H1 (cell line): ENCODE data around the gene ISX. TPM values are rescaled to one million over a fixed set of nuclear protein-coding genes. Genes with fewer than 3 reads are reported as not detected.

Source experiments
- CTCF ChIA-PET: fragments of 300-600 bp; sonication (Branson Sonifier 250); formaldehyde crosslinking; loops from one replicate; lab custom pipeline; 2021; ENCODE audit not compliant: partially characterized antibody; lab: Charles Lee
- POLR2A ChIA-PET: fragments of 300-600 bp; sonication (Branson Sonifier 250); formaldehyde crosslinking; loops from one replicate; lab custom pipeline; 2021; ENCODE audit warnings: inconsistent platforms; ENCODE audit not compliant: partially characterized antibody; lab: Charles Lee
- DNase-seq, 2 experiments: peaks; one replicate each; pipeline versions ENCODE4 v3.0.0 to v3.0.0-alpha.2; 2010 to 2022; ENCODE audit warnings: low spot score in 2 of 2, low read depth in 1 of 2, mixed read lengths in 1 of 2
- FAIRE-seq: peaks from 2 replicates; lab custom pipeline; 2011; peaks lifted over from hg19 to GRCh38; lab: Jason Lieb, UNC
- H2AFZ ChIP-seq: 2 replicates; pipeline ENCODE4 v1.8.1; 2012; ENCODE audit warnings: low read length, inconsistent platforms
- H2AK5ac ChIP-seq: 2 replicates; pipeline ENCODE4 v1.6.1; 2013; ENCODE audit warnings: low read depth, low read length
- H2BK120ac ChIP-seq: replicated peaks from 2 replicates; pipeline ENCODE3; 2013; ENCODE audit warnings: low read depth, low read length, inconsistent platforms
- H2BK12ac ChIP-seq: 2 replicates; pipeline ENCODE4 v1.6.1; 2013; ENCODE audit warnings: low read depth, low read length
- H2BK15ac ChIP-seq: 2 replicates; pipeline ENCODE4 v1.6.1; 2013; ENCODE audit warnings: low read length
- H2BK20ac ChIP-seq: 2 replicates; pipeline ENCODE4 v1.6.1; 2013; ENCODE audit warnings: low read length
- H2BK5ac ChIP-seq: 2 replicates; pipeline ENCODE4 v1.6.1; 2013; ENCODE audit warnings: low read depth, low read length
- H3K14ac ChIP-seq: 2 replicates; pipeline ENCODE4 v1.6.1; 2013; ENCODE audit warnings: inconsistent platforms; ENCODE audit not compliant: insufficient read length
- H3K18ac ChIP-seq: 2 replicates; pipeline ENCODE4 v1.6.1; 2013; ENCODE audit warnings: low read length; ENCODE audit errors: extremely low read depth
- H3K23ac ChIP-seq: 2 replicates; pipeline ENCODE4 v1.6.1; 2013; ENCODE audit warnings: inconsistent platforms; ENCODE audit not compliant: insufficient read length
- H3K23me2 ChIP-seq: 2 replicates; pipeline ENCODE4 v1.6.1; 2013; ENCODE audit warnings: low read depth, low read length
- H3K27ac ChIP-seq: 2 replicates; pipeline ENCODE4 v1.6.1; 2011; ENCODE audit warnings: low read depth, low read length, inconsistent platforms
- H3K27me3 ChIP-seq, 4 experiments: replicated peaks in 1 of 4; 1 replicate in 1 of 4; 2 replicates in 3 of 4; pipeline versions ENCODE4 v1.6.1 to v1.8.1; 2011 to 2013; ENCODE audit warnings: low read length in 3 of 4, mild to moderate bottlenecking in 3 of 4, inconsistent platforms in 2 of 4, mixed read lengths in 2 of 4, moderate library complexity in 1 of 4; ENCODE audit not compliant: control insufficient read depth in 3 of 4, insufficient read depth in 3 of 4; ENCODE audit errors: extremely low read depth in 1 of 4
- H3K36me3 ChIP-seq, 4 experiments: 2 replicates each; pipeline versions ENCODE4 v1.6.1 to v1.8.1; 2011 to 2013; ENCODE audit warnings: mild to moderate bottlenecking in 4 of 4, low read length in 3 of 4, moderate library complexity in 2 of 4, control low read depth in 1 of 4, inconsistent platforms in 1 of 4; ENCODE audit not compliant: insufficient read depth in 4 of 4, control insufficient read depth in 2 of 4
- H3K4ac ChIP-seq: replicated peaks from 2 replicates; pipeline ENCODE3; 2013; ENCODE audit warnings: low read length, low read depth, mixed read lengths, inconsistent platforms; ENCODE audit not compliant: insufficient read length
- H3K4me1 ChIP-seq, 4 experiments: replicated peaks in 1 of 4; 1 replicate in 1 of 4; 2 replicates in 3 of 4; pipeline versions ENCODE4 v1.6.1 to v1.8.1; 2011 to 2013; ENCODE audit warnings: low read length in 3 of 4, inconsistent platforms in 2 of 4, mixed read lengths in 1 of 4; ENCODE audit not compliant: insufficient read depth in 4 of 4, control insufficient read depth in 3 of 4
- H3K4me2 ChIP-seq, 2 experiments: 2 replicates each; pipeline versions ENCODE4 v1.6.1 to v1.8.1; 2011 to 2013; ENCODE audit warnings: low read depth in 2 of 2, low read length in 2 of 2, control low read depth in 1 of 2, inconsistent platforms in 1 of 2, mild to moderate bottlenecking in 1 of 2; ENCODE audit not compliant: insufficient read depth in 1 of 2
- H3K4me3 ChIP-seq, 4 experiments: fragments of 200-600, 300-600 bp in 1 of 4; sonication (generic), shearing (Covaris generic), sonication (Bioruptor Twin) in 1 of 4; 2 replicates each; pipeline versions ENCODE4 v1.5.1 to v1.8.1; 2011 to 2016; ENCODE audit warnings: low read length in 4 of 4, low read depth in 3 of 4, control low read depth in 2 of 4, inconsistent platforms in 2 of 4, mild to moderate bottlenecking in 2 of 4, mixed read lengths in 1 of 4, moderate library complexity in 1 of 4; ENCODE audit not compliant: insufficient read depth in 2 of 4; ENCODE audit errors: extremely low read depth in 1 of 4
- H3K56ac ChIP-seq: replicated peaks from 2 replicates; pipeline ENCODE3; 2013; ENCODE audit warnings: low read depth, mild to moderate bottlenecking, mixed read lengths, low read length, inconsistent platforms; ENCODE audit not compliant: insufficient read length
- H3K79me1 ChIP-seq: 2 replicates; pipeline ENCODE4 v1.6.1; 2013; ENCODE audit warnings: low read depth, low read length, control low read depth
- H3K79me2 ChIP-seq, 2 experiments: 2 replicates each; pipeline versions ENCODE4 v1.6.1 to v1.8.1; 2012 to 2013; ENCODE audit warnings: low read length in 2 of 2, mild to moderate bottlenecking in 2 of 2, inconsistent platforms in 1 of 2; ENCODE audit not compliant: insufficient read depth in 2 of 2, control insufficient read depth in 1 of 2
- H3K9ac ChIP-seq, 4 experiments: replicated peaks in 1 of 4; 1 replicate in 1 of 4; 2 replicates in 3 of 4; pipeline versions ENCODE4 v1.6.1 to v1.8.1; 2011 to 2013; ENCODE audit warnings: low read depth in 3 of 4, low read length in 3 of 4, control low read depth in 2 of 4, mild to moderate bottlenecking in 2 of 4, moderate library complexity in 2 of 4, inconsistent platforms in 1 of 4; ENCODE audit errors: extremely low read depth in 1 of 4
- H3K9me3 ChIP-seq, 2 experiments: 2 replicates each; pipeline versions ENCODE4 v1.6.1 to v1.8.1; 2012 to 2013; ENCODE audit warnings: mild to moderate bottlenecking in 2 of 2, moderate library complexity in 2 of 2, control low read depth in 1 of 2, inconsistent platforms in 1 of 2, low read depth in 1 of 2, low read length in 1 of 2, mixed read lengths in 1 of 2; ENCODE audit not compliant: insufficient read depth in 2 of 2
- H4K20me1 ChIP-seq, 2 experiments: replicated peaks in 1 of 2; 2 replicates each; pipeline versions ENCODE3 to v1.8.1; 2011 to 2013; ENCODE audit warnings: inconsistent platforms in 2 of 2, low read length in 2 of 2, mild to moderate bottlenecking in 1 of 2; ENCODE audit not compliant: insufficient read depth in 2 of 2, control insufficient read depth in 1 of 2
- H4K5ac ChIP-seq: 2 replicates; pipeline ENCODE4 v1.6.1; 2013; ENCODE audit warnings: low read length, low read depth, mixed read lengths, inconsistent platforms; ENCODE audit not compliant: insufficient read length
- H4K8ac ChIP-seq: 2 replicates; pipeline ENCODE4 v1.8.0; 2013; ENCODE audit warnings: mild to moderate bottlenecking, moderate library complexity, low read length, inconsistent platforms; ENCODE audit not compliant: insufficient read depth; ENCODE audit errors: extremely low read depth
- H4K91ac ChIP-seq: replicated peaks from 2 replicates; pipeline ENCODE3; 2013; ENCODE audit warnings: low read length, mixed read lengths, inconsistent platforms; ENCODE audit not compliant: insufficient read length
- ASH2L ChIP-seq: fragments of 200-600, 300-600 bp; sonication (generic); IDR thresholded peaks from one replicate; pipeline ENCODE4 v1.7.1; 2017; ENCODE audit warnings: low read length
- CEBPB ChIP-seq: IDR thresholded peaks from 2 replicates; pipeline ENCODE4 v1.6.1; 2012; ENCODE audit warnings: low read depth, low read length
- CHD1 ChIP-seq: IDR thresholded peaks from 2 replicates; pipeline ENCODE4 v1.6.1; 2012; ENCODE audit warnings: low read depth, low read length, improper control_type of control experiment
- JUN ChIP-seq: IDR thresholded peaks from 2 replicates; pipeline ENCODE4 v1.6.1; 2011; ENCODE audit warnings: low read depth, mild to moderate bottlenecking, improper control_type of control experiment, low read length
- RBBP5 ChIP-seq: IDR thresholded peaks from 2 replicates; pipeline ENCODE4 v1.7.1; 2012; ENCODE audit warnings: low read depth, mild to moderate bottlenecking, inconsistent platforms, low read length, moderate library complexity, borderline replicate concordance
- SP4 ChIP-seq: IDR thresholded peaks from 2 replicates; pipeline ENCODE4 v1.6.1; 2012; ENCODE audit warnings: low read length, inconsistent platforms
- SRF ChIP-seq: IDR thresholded peaks from 2 replicates; pipeline ENCODE4 v1.6.1; 2011; ENCODE audit warnings: mild to moderate bottlenecking, low read depth, low read length, moderate library complexity
- TAF7 ChIP-seq: optimal IDR thresholded peaks from 2 replicates; pipeline ENCODE3; 2011; ENCODE audit warnings: low read depth, mild to moderate bottlenecking, inconsistent platforms, low read length, moderate library complexity, borderline replicate concordance
- ZNF274 ChIP-seq: IDR thresholded peaks from 2 replicates; pipeline ENCODE4 v1.7.0; 2012; ENCODE audit warnings: low read length, borderline replicate concordance; ENCODE audit errors: extremely low read depth
- WGBS, 2 experiments: shearing (Covaris generic) in 1 of 2; methylation state at CpG; one replicate each; pipeline versions ENCODE4 v1.1.6 to v1.1.7; 2013 to 2015; ENCODE audit warnings: low lambda C conversion rate in 2 of 2, mixed read lengths in 2 of 2, inconsistent platforms in 1 of 2, low coverage in 1 of 2, missing lambda C conversion rate in 1 of 2; ENCODE audit not compliant: insufficient replicate concordance in 2 of 2, insufficient coverage in 1 of 2, insufficient read length in 1 of 2; ENCODE audit errors: extremely low coverage in 1 of 2, missing lambda C conversion rate in 1 of 2; 5-methylcytosine and 5-hydroxymethylcytosine counted together
- polyA plus RNA-seq, 7 experiments: library from polyadenylated mRNA; depleted of rRNA in 3 of 7; stranded (reverse) in 5 of 7; unstranded in 2 of 7; fragments of >200 nt in 5 of 7; fragments of 200-250 nt in 2 of 7; gene quantifications; 1 replicate in 5 of 7; 2 replicates in 1 of 7; 4 replicates in 1 of 7; pipeline versions ENCODE4 v1.2.1 to v1.2.3, GENCODE V29; 2011 to 2013; ENCODE audit warnings: missing spikeins in 2 of 7, mixed read lengths in 2 of 7
- total RNA-seq: library from RNA; stranded (reverse); fragmentation: NEBNext Ultra II Directional; extraction: Animal tissue kit (Norgen Biotek cat#: 25700); gene quantifications from 2 replicates; pipeline ENCODE4 v1.2.1, GENCODE V29; 2021

The ISX gene
- total and polyA plus RNA-seq, 2 of the 8 experiments (the other 6 are each of a cell fraction or from before 2014, with no cell fraction given), result not detected

DNA sequence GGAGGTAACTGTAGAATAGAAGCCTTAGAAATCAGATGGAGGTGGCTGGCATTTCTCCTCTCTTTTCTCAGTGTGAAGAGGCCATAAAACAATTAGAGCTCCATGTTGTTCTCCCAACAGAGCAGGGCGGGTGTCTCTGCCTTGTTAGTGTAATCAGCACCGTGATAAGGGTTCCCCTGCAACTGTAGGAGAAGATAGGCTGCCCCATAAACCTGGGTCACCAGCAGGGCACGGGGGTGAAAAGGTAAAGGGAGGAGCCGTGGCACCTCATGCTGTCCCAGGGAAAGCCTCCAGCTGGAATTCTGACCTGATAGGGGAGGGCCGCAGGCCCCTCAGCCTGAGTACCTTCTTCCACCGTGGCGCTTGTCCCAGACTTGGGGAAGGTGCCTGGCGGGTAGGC lies 68.7 kb downstream of the ISX start:
- no peak overlapping the region for H4K8ac ChIP-seq
- no peak overlapping the region for H3K14ac ChIP-seq
- H3K27me3 ChIP-seq, result no peaks in the 10 kb centered on the region
- no peaks in the 10 kb centered on the region for H3K36me3 ChIP-seq
- H2BK15ac ChIP-seq, result 0 out of 2 replicates have a peak overlapping the region, but pooled peaks have one; percentile 76
- H3K27ac ChIP-seq, result no peak overlapping the region
- no peak overlapping the region for H3K4ac ChIP-seq
- peak overlapping the region; percentile 84 for H4K91ac ChIP-seq
- H3K18ac ChIP-seq, result 0 out of 2 replicates have a peak overlapping the region, but pooled peaks have one; percentile 78
- H2BK120ac ChIP-seq, result peak overlapping the region; percentile 13
- no peaks in the 10 kb centered on the region for H3K23me2 ChIP-seq
- peak overlapping the region; percentile 22 to 30; a peak in 1 of 4 replicates for H3K4me2 ChIP-seq
- no peak overlapping the region for H3K23ac ChIP-seq
- H2AFZ ChIP-seq, result no peak overlapping the region
- WGBS, 2 experiments, result 83% methylated on average over 8 of the region's 8 CpGs; no CpG with 5 or more reads in 1 of the 2 experiments
- peak overlapping the region; percentile 35; the same call in 1 of the 2 replicates for H2BK12ac ChIP-seq
- no peak overlapping the region for H2AK5ac ChIP-seq
- DNase-seq, result no peak
- H3K9me3 ChIP-seq, result no peaks in the 10 kb centered on the region
- H3K79me1 ChIP-seq, result no peaks in the 10 kb centered on the region
- TF ChIP-seq CEBPB (no peak), ZNF274 (no peak), SP4 (no peak), ASH2L (no peak), TAF7 (no peak), RBBP5 (no peak), JUN (no peak), CHD1 (no peak), SRF (no peak)
- no peak overlapping the region for H3K9ac ChIP-seq
- H3K79me2 ChIP-seq, result no peaks in the 10 kb centered on the region
- no peak overlapping the region for H4K5ac ChIP-seq
- peak overlapping the region; percentile 43; the same call in 1 of the 2 replicates for H2BK20ac ChIP-seq
- CTCF ChIA-PET, result interaction anchor here (0.8 to 1.3 kb wide), 3 partner anchors 16 to 293 kb away, joined by 3 to 6 read pairs (median 3); no protein-coding TSS in a partner anchor
- H3K4me3 ChIP-seq, result no peak overlapping the region
- H3K4me1 ChIP-seq, result peaks cover 7 to 20% (median 12%) of the 10 kb centered on the region in 4 experiments; a peak in 6 of 7 replicates
- no peak for FAIRE-seq
- no peaks in the 10 kb centered on the region for H4K20me1 ChIP-seq
- no peak overlapping the region for H3K56ac ChIP-seq
- no peak overlapping the region for H2BK5ac ChIP-seq
- POLR2A ChIA-PET, result no interaction called here
